DOHH2 (cell line): ENCODE results near the gene GAS2.

Experiments
- EZH2phosphoT487 ChIP-seq: fragments of 200-600 bp; sonication (generic); IDR thresholded peaks from 2 replicates; pipeline ENCODE4 v1.6.1; 2017; ENCODE audit warnings: borderline replicate concordance, mild to moderate bottlenecking, antibody characterized with exemption, low read length, moderate library complexity, mixed read lengths
- TF ChIP-seq, protein P1 (sequence below): fragments of 200-600 bp; sonication (generic); IDR thresholded peaks from one replicate; pipeline ENCODE4 v1.5.1; 2014; ENCODE audit warnings: antibody characterized with exemption, mild to moderate bottlenecking, low read depth, low read length; ENCODE audit not compliant: poor library complexity, severe bottlenecking

DNA sequence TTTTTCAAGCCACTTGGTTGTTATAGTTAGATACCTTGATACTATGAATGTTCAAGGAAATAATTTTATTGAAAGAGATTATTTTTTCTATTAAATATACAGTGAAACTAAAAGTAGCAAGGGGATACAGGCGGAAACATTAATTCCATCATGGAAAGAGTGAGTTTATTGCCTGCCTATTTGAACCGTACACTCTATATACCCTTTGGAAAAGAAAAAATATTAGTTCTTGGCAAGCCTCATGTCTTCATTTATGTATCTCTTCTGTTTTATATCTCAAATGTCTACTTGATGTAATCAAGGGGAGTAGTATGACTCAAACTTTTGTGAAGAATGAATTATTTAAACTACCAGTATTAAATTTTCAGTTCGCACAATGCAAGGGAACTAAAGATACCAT is 54.0 kb downstream of the GAS2 start:
- TF ChIP-seq, protein P1, sequence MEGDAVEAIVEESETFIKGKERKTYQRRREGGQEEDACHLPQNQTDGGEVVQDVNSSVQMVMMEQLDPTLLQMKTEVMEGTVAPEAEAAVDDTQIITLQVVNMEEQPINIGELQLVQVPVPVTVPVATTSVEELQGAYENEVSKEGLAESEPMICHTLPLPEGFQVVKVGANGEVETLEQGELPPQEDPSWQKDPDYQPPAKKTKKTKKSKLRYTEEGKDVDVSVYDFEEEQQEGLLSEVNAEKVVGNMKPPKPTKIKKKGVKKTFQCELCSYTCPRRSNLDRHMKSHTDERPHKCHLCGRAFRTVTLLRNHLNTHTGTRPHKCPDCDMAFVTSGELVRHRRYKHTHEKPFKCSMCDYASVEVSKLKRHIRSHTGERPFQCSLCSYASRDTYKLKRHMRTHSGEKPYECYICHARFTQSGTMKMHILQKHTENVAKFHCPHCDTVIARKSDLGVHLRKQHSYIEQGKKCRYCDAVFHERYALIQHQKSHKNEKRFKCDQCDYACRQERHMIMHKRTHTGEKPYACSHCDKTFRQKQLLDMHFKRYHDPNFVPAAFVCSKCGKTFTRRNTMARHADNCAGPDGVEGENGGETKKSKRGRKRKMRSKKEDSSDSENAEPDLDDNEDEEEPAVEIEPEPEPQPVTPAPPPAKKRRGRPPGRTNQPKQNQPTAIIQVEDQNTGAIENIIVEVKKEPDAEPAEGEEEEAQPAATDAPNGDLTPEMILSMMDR = no peak
- no peak for TF ChIP-seq EZH2phosphoT487
